ENCODE results near the gene FRYL.

FRYL gene

DNA sequence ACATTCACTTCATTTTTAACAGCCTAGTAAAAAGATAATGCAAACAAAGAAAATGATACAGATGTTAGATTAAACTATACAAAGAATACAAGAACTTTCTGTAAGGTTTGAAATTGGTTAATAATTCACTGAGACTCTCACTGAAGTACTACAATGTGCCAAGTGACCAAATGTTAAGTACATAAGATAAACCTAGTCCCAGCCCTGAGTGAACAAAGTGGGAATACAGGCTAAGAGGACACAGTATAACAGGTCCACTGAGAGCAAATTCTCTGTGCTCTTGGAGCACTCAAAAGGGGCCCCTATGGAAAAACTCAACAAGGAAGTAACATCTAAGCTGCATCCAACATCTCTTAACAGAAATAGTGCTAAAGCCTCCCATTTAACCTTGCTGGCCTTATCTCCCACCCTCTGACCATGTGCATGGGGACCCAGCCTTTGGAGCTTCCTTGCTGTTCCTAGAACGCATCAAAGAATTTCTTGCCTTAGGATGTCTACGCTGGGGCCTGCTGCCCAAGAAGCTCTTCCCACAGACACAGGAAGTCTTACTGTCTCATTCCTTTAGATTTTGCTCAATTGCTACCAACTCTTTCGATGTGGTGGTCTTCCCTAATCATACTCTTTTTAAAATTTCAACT is 176.6 kb downstream of the FRYL start:
- TF ChIP-seq CTCF (IDR thresholded peaks at IDR 0.05; ENCODE audit: control insufficient read depth, insufficient read depth, low read depth, low read length, missing control alignments) = no peak
- DNase-seq (ENCODE audit: low read depth) = no peak
- H3K4me3 ChIP-seq (ENCODE audit: control insufficient read depth, low read depth, low read length) = no peak overlapping the region

- no peak overlapping the region for H3K4me3 ChIP-seq (ENCODE audit: control insufficient read depth, low read depth, low read length)
- no peak for DNase-seq (ENCODE audit: low read depth)
- no peak for TF ChIP-seq CTCF (IDR thresholded peaks at IDR 0.05; ENCODE audit: control insufficient read depth, insufficient read depth, low read depth, low read length, missing control alignments)
Measured at GRCh38 chr4:48602763-48603162, 177.3 kb downstream of the FRYL start.

DNA sequence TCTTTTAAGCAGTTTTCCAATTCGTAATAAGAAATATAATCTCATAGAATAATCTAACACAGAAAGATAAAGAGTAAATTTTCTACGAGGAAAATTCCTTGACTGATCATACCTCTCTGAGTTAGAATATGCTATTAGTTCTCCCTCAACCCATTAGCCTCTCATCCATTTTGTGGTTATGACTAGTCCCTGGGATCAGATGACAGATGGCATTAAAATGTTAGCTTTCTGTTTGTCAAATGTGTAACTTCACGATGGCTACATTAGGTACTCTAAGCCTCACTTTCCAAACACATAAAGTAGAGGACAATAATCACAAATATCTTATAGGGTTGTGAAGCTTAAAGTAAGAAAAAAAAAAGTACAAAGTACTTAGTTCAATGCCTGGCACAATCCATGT is 177.9 kb downstream of the FRYL start:
- TF ChIP-seq CTCF (IDR thresholded peaks at IDR 0.05; ENCODE audit: control insufficient read depth, insufficient read depth, low read depth, low read length, missing control alignments) = no peak
- no peak for DNase-seq (ENCODE audit: low read depth)
- no peak overlapping the region for H3K4me3 ChIP-seq (ENCODE audit: control insufficient read depth, low read depth, low read length)

DNA sequence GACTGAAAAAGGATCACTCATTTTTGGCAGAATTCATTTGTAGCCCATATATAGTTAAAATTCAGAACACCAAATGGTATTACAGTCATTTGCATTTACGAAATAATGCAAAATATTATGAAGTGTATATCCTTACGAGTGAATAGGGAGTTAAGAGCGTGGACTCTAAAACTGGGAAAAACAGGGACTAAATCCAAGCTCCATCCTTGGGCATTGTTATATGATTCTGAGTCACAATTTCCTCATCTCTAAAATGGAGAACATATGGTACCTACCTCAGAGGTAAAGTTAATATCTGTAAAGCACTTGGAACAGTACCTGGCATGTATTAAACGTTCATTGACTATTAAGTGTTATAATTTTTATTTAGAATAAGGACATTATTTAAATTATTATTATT is 183.7 kb downstream of the FRYL start:
- no peak overlapping the region for H3K4me3 ChIP-seq (ENCODE audit: control insufficient read depth, low read depth, low read length)
- no peak for DNase-seq (ENCODE audit: low read depth)
- TF ChIP-seq CTCF (IDR thresholded peaks at IDR 0.05; ENCODE audit: control insufficient read depth, insufficient read depth, low read depth, low read length, missing control alignments) = no peak

DNA sequence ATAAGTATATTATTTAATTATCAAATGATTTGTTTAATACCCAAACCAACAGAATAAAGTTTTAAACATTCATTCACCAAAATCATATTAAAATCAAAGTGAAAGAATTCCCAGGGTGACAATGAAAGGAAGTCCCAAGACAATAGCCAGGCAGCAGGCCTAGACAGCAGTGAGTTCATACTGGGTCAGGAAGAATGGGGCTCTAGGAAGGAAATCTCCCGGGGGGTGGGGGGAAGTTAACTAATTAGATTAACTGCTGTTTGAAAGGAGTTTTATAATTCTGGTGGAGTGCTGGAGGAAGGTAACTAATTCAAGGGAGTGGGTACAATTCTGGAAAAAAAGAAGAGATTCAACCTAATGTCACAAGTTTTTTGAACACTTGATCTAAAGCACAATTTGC is 185.9 kb downstream of the FRYL start:
- no peak for TF ChIP-seq CTCF (IDR thresholded peaks at IDR 0.05; ENCODE audit: control insufficient read depth, insufficient read depth, low read depth, low read length, missing control alignments)
- no peak overlapping the region for H3K4me3 ChIP-seq (ENCODE audit: control insufficient read depth, low read depth, low read length)
- DNase-seq (ENCODE audit: low read depth) = no peak

DNA sequence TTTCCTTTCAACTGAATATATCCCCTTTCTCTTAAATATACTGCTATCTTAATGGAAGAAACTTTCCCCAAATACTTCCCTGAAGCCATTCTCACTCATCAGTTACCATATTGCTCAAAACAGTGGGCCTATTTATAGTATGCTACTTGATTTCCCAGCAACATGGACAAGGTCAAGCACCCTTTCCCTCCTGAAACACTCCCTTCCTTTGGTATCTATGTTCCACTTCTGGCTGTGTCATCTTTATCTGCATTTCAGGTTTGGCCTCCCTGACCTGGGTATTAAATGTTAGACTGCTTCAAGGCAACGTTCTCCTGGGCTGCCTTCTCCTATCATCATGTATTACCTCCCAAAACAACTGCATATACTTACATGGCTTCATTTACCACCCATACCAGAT is 188.7 kb downstream of the FRYL start:
- no peak for DNase-seq (ENCODE audit: low read depth)
- no peak for TF ChIP-seq CTCF (IDR thresholded peaks at IDR 0.05; ENCODE audit: control insufficient read depth, insufficient read depth, low read depth, low read length, missing control alignments)
- no peak overlapping the region for H3K4me3 ChIP-seq (ENCODE audit: control insufficient read depth, low read depth, low read length)

GRCh38 chr4:48590884-48591283 is 189.2 kb downstream of the FRYL start:
- no peak overlapping the region for H3K4me3 ChIP-seq (ENCODE audit: control insufficient read depth, low read depth, low read length)
- no peak for TF ChIP-seq CTCF (IDR thresholded peaks at IDR 0.05; ENCODE audit: control insufficient read depth, insufficient read depth, low read depth, low read length, missing control alignments)
- DNase-seq (ENCODE audit: low read depth) = no peak

Data from AG09309 (cell line).